ENCODE measurements around the gene TULP1. TPM values are rescaled to one million over a fixed set of nuclear protein-coding genes. Genes with fewer than 3 reads are reported as not detected.

Gene TULP1
- total and polyA plus RNA-seq, 2 of the 8 experiments (the other 6 are each of a cell fraction or from before 2014, with no cell fraction given), result 3.2 to 6.8 TPM

- TF ChIP-seq CHD7 (IDR thresholded peaks at IDR 0.05; ENCODE audit: insufficient replicate concordance, low read length), result no peak
- no peak for TF ChIP-seq NRF1 (IDR thresholded peaks at IDR 0.05; ENCODE audit: low read depth, low read length)
- no peak for TF ChIP-seq ZNF274 (IDR thresholded peaks at IDR 0.05; ENCODE audit: borderline replicate concordance, extremely low read depth, low read length)
- TF ChIP-seq SIRT6 (IDR thresholded peaks at IDR 0.05; ENCODE audit: low read length), result no peak
- no peak for TF ChIP-seq JUN (IDR thresholded peaks at IDR 0.05; ENCODE audit: low read depth, low read length)
- TF ChIP-seq SRF (IDR thresholded peaks at IDR 0.05; ENCODE audit: low read depth, low read length), result no peak
- no peak for TF ChIP-seq HDAC6 (IDR thresholded peaks at IDR 0.05; ENCODE audit: low read depth, low read length)
- TF ChIP-seq CHD1 (IDR thresholded peaks at IDR 0.05; ENCODE audit: low read depth, low read length), result no peak
- no peak for TF ChIP-seq TEAD4 (IDR thresholded peaks at IDR 0.05; ENCODE audit: low read depth, low read length)
- no peak for TF ChIP-seq ASH2L (IDR thresholded peaks at IDR 0.05; ENCODE audit: low read length)
- TF ChIP-seq CBX8 (IDR thresholded peaks at IDR 0.05; ENCODE audit: borderline replicate concordance, low read depth, low read length), result no peak
- TF ChIP-seq POU5F1 (IDR thresholded peaks at IDR 0.05; ENCODE audit: low read depth, low read length), result no peak
- TF ChIP-seq POLR2AphosphoS5 (IDR thresholded peaks at IDR 0.05; ENCODE audit: low read depth, low read length), result no peak
- no peak for TF ChIP-seq CHD2 (IDR thresholded peaks at IDR 0.05; ENCODE audit: low read length)
Measured at GRCh38 chr6:35494161-35494563, 18.5 kb downstream of the TULP1 start (continued).
